ENCODE results near the gene GNA14.
"Not testable (repeated sequence)": the region's sequence is repeated elsewhere in the genome, so short reads cannot be mapped to it uniquely, and the experiment has no call there.

GNA14 gene

GRCh38 chr9:77489405-77490163, 158.5 kb downstream of the GNA14 start:
- DNase-seq (ENCODE audit: low read depth, low spot score) = not testable (repeated sequence)

GRCh38 chr9:77488439-77489126, 159.5 kb downstream of the GNA14 start:
- DNase-seq (ENCODE audit: low read depth, low spot score) = no peak

GRCh38 chr9:77486968-77487367, 161.2 kb downstream of the GNA14 start:
- no peak for DNase-seq (ENCODE audit: low read depth, low spot score)

GRCh38 chr9:77486463-77486862, 161.7 kb downstream of the GNA14 start:
- no peak for DNase-seq (ENCODE audit: low read depth, low spot score)

- DNase-seq (ENCODE audit: low read depth, low spot score) = no peak
Measured at GRCh38 chr9:77475641-77476473, 172.3 kb downstream of the GNA14 start.

- no peak for DNase-seq (ENCODE audit: low read depth, low spot score)
Measured at GRCh38 chr9:77474936-77475335, 173.2 kb downstream of the GNA14 start.

GRCh38 chr9:77472646-77473045, 175.5 kb downstream of the GNA14 start:
- no peak for DNase-seq (ENCODE audit: low read depth, low spot score)

- no peak for DNase-seq (ENCODE audit: low read depth, low spot score)
Measured at GRCh38 chr9:77471572-77471971, 176.6 kb downstream of the GNA14 start.

GRCh38 chr9:77469515-77470231, 178.4 kb downstream of the GNA14 start:
- DNase-seq (ENCODE audit: low read depth, low spot score) = no peak

- no peak for DNase-seq (ENCODE audit: low read depth, low spot score)
Measured at GRCh38 chr9:77464661-77465060, 183.5 kb downstream of the GNA14 start.

GRCh38 chr9:77463151-77463550, 185.0 kb downstream of the GNA14 start:
- no peak for DNase-seq (ENCODE audit: low read depth, low spot score)

- no peak for DNase-seq (ENCODE audit: low read depth, low spot score)
Measured at GRCh38 chr9:77462066-77462465, 186.1 kb downstream of the GNA14 start.

GRCh38 chr9:77460938-77461337, 187.2 kb downstream of the GNA14 start:
- DNase-seq (ENCODE audit: low read depth, low spot score) = no peak

GRCh38 chr9:77457916-77458592, 190.1 kb downstream of the GNA14 start:
- DNase-seq (ENCODE audit: low read depth, low spot score) = no peak

- peak; percentile 61 for DNase-seq (ENCODE audit: low read depth, low spot score)
Measured at GRCh38 chr9:77456829-77457437, 191.2 kb downstream of the GNA14 start.

GRCh38 chr9:77455312-77455927, 192.7 kb downstream of the GNA14 start:
- DNase-seq (ENCODE audit: low read depth, low spot score) = no peak

- DNase-seq (ENCODE audit: low read depth, low spot score) = peak; percentile 94
Measured at GRCh38 chr9:77454663-77455062, 193.5 kb downstream of the GNA14 start.

GRCh38 chr9:77453825-77454647, 194.1 kb downstream of the GNA14 start:
- DNase-seq (ENCODE audit: low read depth, low spot score) = no peak

GRCh38 chr9:77451507-77451906, 196.6 kb downstream of the GNA14 start:
- no peak for DNase-seq (ENCODE audit: low read depth, low spot score)
